A549 treated with GW870086 at 1 μM for 4 hours (cell line): ENCODE data around the gene RHOB. TPM values are rescaled to one million over a fixed set of nuclear protein-coding genes. Genes with fewer than 3 reads are reported as not detected.

Experiments used
- total RNA-seq: library from RNA; stranded (reverse); fragments of 200-300 nt; extraction: Qiagen RNA extraction; gene quantifications from 5 replicates; pipeline ENCODE4 v1.2.3, GENCODE V29; 2022; ENCODE audit warnings: low read depth

Gene RHOB
- 202 to 309 TPM (median 297 TPM) in 5 replicates for total RNA-seq

DNA sequence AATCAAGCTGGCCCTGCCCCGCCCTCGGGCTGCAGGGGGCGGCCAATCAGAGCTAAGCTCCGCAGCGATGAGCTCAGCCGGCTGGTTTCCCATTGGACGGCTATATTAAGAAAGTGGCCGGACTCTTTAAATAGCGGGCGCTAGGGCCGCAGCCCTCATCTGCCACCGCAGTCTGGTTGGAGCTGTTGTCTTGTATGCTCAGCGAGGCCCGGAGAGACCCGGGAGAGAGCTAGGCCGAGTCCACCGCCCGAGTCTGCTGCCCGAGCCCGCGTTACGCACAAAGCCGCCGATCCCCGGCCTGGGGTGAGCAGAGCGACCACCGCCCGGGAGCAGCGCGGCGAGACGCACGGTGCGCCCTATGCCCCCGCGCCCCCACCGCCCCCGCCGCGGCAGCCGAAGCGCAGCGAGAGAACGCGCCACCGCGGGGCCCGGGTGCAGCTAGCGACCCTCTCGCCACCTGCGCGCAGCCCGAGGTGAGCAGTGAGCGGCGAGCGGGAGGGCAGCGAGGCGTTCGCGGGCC lies at the start of gene RHOB:
RHOB (plus strand) TSS at position 158 of the 520 bp plus-strand sequence. CDS start 392 bp downstream, outside the sequence.

Other genes starting within 250 kb of the RHOB start
- gene SDC1, start 221.9 kb upstream of the RHOB start, total RNA-seq = 161 to 208 TPM (median 194 TPM) in 5 replicates
- gene PUM2, start 96.2 kb upstream of the RHOB start, total RNA-seq = 31.7 to 49.0 TPM (median 40.7 TPM) in 5 replicates
- gene HS1BP3, start 204.0 kb downstream of the RHOB start, total RNA-seq = 37.8 to 46.1 TPM (median 44.9 TPM) in 5 replicates
- gene GDF7, start 220.1 kb downstream of the RHOB start, total RNA-seq = 0.06 to 0.10 TPM (median 0.07 TPM) in 5 replicates